GM21360 (cell line): Measurements from ENCODE around the gene RANBP10.
A peak's percentile ranks its signal among the peaks of the same experiment; 100 is the strongest.
"Not testable (repeated sequence)": the region's sequence is repeated elsewhere in the genome, so short reads cannot be mapped to it uniquely, and the experiment has no call there.

ENCODE experiments used
- ATAC-seq: cut with Tn5 transposase; IDR thresholded peaks from one replicate; pipeline ENCODE4 v1.9.1; 2021; ENCODE audit warnings: mild to moderate bottlenecking, moderate library complexity; ENCODE audit not compliant: unreplicated experiment

Gene RANBP10

DNA sequence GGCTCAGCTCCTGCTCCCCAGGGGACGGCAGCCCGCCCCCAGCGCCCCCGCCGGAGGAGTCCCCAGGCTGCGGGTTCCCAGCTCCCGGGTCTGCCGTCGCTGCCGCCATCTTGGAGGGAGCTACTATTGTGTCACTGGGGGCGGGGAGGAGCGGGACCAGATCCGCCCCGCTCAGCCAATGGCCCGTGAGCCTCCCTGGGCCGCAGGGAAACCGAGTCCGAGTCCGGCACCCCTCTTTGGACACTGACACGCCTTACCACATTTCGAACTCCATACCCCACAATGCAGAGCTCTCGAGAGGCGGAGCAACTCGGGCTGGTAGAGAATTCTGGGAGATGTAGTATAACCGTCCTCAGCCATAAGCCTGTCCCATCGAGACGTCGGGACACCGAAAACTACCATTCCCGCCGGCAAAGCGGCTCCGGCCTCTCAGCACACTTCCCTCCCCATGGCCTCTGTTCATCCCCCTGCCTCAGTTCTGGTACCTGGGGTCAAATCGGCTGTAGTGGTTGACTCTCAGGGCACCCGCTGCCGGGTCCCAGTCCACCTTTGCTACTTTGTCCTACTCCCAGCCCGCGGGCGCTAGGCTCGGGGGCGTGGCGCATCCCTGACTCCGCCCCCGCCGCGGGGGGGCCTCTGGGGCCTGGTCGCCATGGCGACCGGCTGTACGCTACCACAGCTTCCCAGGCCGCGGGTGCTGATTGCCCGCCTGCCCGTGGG, at the start of gene RANBP10, which contains the start of gene TSNAXIP1:
Gene RANBP10 (minus strand): TSS at position 133 of the 720 bp plus-strand sequence. CDS start 24 bp downstream, at position 109.
Gene TSNAXIP1 (plus strand): TSS at position 462 of the 720 bp plus-strand sequence. CDS start 261 bp downstream, outside the sequence.
- peak; percentile 86 for ATAC-seq

- no peak for ATAC-seq
These were observed 49.4 kb upstream of the RANBP10 start for GRCh38 chr16:67855789-67856188.

DNA sequence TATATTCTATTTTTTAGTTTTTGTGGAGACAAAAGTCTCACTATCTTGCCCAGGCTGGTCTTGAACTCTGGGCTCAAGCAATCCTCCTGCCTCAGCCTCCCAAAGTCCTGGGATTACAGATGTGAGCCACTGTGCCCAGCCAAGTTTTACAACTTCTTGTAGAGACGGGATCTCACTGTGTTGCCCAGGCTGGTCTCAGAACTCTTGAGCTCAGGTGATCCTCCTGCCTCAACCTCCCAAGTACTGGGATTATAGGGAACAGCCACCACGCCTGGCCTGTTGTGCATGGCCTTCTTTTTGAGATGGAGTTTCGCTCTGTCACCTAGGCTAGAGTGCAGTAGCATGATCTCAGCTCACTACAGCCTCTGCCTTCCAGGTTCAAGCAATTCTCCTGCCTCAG, 47.3 kb upstream of the RANBP10 start:
- no peak for ATAC-seq

GRCh38 chr16:67848118-67848517, 41.8 kb upstream of the RANBP10 start:
- ATAC-seq = no peak

DNA sequence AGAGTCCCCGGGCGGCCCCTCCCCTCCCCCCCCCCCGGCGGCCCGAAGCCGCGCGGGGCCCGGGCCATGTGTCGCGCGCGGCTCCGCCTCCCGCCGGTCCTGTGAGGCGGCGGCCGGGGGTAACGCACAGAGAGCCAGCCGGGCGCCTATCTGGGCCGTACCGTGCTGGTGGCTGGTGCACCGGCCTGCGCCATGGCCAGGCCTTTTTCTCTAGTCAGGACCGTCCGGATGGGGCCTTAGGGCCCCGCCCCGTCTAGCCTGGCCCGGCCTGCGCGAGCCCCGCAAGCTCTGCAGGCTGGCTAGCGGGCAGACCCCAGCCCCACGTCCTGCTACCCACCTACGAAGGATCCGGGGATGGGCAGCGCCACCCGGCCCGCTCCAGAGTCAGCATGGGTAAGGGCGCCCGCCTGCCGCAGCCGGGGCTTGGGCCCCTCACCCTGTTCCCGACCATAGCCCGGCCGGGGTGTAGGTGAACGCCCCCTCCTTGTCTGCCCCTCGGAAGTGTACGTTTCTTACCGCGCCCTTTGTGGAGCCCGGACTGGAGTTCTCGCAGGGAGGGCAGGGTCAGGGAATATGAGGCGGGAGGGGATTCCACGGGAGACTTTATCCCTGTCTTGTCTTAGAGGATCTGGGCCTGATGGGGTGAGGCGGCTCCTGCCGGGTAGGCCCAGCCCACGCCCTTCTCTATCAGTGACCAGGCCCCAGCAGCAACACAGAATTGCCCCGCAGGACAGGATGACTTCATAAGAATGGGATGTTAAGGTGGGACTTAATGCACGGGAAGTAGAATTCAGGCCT, 40.9 kb upstream of the RANBP10 start, which contains the start of gene CENPT:
Gene CENPT (minus strand): TSS at position 630 of the 798 bp plus-strand sequence. CDS start 13,834 bp downstream, outside the sequence.
- peak; percentile 30 for ATAC-seq

DNA sequence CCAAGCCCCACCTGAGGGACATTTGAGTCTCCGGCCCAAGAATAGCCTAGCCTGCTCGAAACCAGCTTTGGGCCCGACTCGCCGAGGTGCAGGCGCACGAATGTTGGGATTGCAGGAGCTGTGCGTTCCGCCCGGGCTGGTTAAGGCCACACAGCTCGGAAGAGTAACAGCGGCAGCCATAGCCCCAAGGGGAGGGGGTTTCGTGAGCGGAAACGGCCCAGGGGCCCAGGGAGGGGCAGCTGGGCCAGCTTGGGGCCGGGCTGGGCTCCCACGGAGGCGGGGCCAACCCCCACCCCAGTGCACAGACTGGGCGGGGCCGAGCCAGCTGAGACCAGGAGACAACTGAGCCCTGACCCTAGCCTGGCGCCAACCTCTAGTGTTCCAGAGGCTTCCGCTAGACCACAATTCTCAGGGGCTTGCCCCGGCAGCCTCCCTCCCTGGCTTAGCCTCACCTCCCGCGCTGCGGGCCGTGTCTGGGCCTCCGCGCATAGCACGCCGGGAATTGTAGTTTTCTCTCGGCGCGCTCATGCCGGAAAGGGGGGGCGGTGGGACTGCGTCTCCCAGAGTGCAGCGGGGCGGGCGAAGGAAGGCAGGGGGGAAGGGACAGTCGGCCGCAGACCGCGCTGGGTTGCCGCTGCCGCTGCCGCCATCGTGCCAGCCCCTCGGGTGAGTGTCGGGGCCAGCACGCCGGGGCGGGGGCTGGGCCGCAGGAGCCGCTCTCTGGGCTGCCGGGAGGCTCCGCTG, 40.1 kb upstream of the RANBP10 start, which contains the start of gene NUTF2:
Gene NUTF2 (plus strand): TSS at position 614 of the 744 bp plus-strand sequence. CDS start 18,198 bp downstream, outside the sequence.
- ATAC-seq = peak; percentile 42

GRCh38 chr16:67846063-67846319, 39.6 kb upstream of the RANBP10 start:
- no peak for ATAC-seq

GRCh38 chr16:67845291-67846062, 39.1 kb upstream of the RANBP10 start:
- ATAC-seq = no peak

DNA sequence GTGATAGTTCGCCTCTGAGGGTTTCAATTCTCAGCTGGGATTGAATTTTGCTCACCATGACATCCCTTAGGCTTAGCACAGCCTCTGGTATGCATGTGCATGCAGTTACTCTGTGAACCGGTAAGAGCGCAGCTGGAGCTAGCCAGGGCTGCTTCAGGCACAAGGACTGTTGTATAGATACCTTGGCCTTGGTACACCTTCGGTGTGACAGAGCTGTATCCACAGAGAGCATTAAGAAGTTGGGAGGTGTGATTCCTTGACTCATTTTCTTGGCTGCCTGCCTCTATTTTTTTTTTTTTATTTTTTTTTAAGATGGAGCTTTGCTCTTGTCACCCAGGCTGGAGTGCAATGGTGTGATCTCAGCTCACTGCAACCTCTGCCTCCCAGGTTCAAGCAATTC, 38.1 kb upstream of the RANBP10 start:
- no peak for ATAC-seq

GRCh38 chr16:67843343-67843765, 37.0 kb upstream of the RANBP10 start:
- no peak for ATAC-seq

GRCh38 chr16:67842509-67843342, 36.4 kb upstream of the RANBP10 start:
- ATAC-seq = no peak

DNA sequence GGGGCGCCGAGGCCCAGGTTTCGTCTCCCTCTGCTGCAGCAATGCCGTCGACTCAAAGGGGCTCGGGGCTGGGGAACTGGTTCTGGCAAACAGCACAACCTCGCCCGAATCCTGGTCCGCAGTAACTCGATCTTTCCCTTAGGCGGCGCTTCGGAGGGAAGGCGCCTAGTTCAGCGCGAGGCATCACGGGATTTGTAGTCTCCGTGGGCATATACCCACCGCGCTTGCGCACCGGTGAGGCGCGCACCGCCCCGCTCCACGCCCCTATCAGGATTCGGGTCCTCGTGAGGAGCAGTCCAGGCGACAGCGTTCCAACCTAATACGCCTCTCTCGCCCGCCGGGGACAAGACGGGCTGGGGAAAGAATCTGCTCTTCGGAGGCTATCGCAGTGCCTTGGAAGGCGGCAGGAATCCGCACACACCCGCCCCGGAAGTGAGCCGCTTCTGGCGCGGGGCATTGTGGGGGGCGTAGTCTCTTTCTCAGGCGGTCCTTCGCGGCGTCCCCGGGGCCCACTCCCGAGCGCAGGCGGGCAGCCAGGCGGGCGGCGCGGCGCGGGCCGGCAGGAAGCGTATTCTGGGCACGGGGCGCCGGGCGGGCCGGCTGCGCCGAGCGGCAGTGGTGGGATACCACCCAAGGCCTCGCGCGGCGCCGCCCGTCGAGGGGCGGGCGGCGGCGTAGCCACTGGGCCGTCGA, 35.6 kb upstream of the RANBP10 start, which contains the start of gene THAP11:
Gene THAP11 (plus strand): TSS at position 505 of the 693 bp plus-strand sequence. CDS start 235 bp downstream, outside the sequence.
- peak; percentile 43 for ATAC-seq

DNA sequence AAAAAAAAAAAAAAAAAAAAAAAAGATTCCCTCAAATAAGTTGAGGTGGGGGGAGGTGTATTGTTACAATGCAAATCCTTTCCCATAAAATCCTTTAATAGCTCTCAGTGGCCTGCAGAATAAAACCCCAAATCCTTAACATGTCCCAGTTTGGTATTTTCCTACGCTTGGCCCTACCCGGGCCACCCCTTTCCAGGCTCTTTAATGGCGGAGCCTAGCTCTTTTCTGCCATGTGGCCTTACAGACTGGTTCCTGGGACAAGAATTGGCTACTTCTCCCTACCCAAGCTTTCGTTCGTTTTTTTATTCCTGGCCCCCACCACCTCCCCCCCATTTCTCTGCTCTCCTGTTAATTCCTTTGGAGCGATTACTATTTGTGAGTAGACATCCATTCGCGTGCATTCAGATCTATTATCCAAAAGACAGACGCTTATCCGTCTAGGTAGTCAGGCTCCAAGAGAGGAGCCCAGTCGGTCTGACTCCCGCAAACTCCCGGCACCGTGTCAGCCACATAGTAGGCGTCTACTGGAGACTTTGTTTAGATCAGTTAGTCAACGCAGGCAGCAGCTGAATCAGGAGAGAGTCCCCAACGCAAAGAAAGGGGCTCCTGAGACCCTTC, 34.9 kb upstream of the RANBP10 start:
- ATAC-seq = no peak

DNA sequence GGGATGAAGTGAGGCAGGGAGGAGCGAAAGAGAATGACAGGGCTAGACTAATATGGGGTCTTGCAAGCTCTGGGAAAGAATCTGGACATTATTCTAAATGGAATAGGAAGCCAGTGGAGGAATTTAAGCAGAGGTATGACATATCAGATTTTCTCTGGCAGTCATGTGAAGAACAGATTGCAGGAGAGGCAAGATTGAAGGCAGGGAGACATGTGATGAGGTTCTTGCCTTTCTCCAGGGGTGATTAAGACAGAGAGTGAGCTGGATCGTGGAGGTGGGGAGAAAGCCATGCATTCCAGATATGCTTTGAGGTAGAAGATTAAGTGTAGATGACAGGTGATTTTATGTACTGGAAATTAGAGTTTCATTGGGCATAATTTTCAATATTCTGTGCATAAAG, 31.5 kb upstream of the RANBP10 start:
- no peak for ATAC-seq

GRCh38 chr16:67837190-67837589, 30.8 kb upstream of the RANBP10 start:
- not testable (repeated sequence) for ATAC-seq

- ATAC-seq = no peak
These were observed 27.9 kb upstream of the RANBP10 start for GRCh38 chr16:67834242-67834614.

DNA sequence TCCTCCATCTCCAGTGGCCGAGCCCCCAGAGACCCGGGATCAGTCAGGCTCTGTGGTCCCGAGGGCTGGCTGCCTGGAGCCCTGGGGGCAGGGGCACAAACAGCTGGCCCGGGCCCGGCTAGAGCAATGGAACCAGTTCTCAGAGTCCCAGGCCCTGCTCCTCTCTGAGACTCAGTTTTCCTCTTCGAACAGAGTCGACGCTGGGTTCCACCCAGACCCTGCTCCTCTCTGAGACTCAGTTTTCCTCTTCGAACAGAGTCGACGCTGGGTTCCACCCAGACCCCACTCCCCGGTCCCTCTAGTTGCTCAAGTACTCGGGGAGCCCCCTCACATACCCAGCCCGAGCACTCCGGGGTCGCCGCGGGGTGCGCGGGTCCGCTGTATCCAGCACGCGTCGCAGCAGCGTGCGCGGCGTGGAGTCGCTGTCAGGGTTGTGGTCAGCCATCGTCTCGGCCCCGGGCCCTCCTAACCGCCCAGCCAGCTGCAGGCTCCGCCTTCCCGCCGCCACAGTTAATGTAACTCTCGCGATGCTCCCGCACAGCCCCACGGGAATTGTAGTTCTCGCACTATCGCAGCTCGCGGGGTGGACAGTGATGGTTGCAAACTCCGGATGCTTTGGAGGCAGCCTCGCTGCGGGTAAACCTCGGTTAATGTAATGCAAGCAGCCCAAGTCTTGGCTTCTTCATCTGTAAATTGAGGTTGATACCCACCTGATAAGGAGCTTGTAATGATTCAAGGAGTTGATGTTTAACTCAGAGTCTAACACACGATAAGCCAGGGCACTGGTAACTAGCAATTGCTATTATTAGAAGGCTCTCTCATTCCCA, 27.3 kb upstream of the RANBP10 start:
- peak; percentile 94 for ATAC-seq

GRCh38 chr16:67833030-67833414, 26.7 kb upstream of the RANBP10 start:
- no peak for ATAC-seq
